NCI-H2107 (cell line): ENCODE data around the gene DBX1.

Experiments used
- DNase-seq: peaks from one replicate; lab custom pipeline; 2025; lab: John Stamatoyannopoulos, UW

Gene DBX1

GRCh38 chr11:20125927-20126326, 34.3 kb downstream of the DBX1 start:
- no peak for DNase-seq

GRCh38 chr11:20122131-20122530, 38.1 kb downstream of the DBX1 start:
- no peak for DNase-seq

GRCh38 chr11:20120134-20120925, 39.9 kb downstream of the DBX1 start:
- DNase-seq, result no peak

- DNase-seq, result no peak
Measured at GRCh38 chr11:20119315-20119714, 41.0 kb downstream of the DBX1 start.

- no peak for DNase-seq
Measured at GRCh38 chr11:20118209-20118608, 42.1 kb downstream of the DBX1 start.

GRCh38 chr11:20117291-20117690, 43.0 kb downstream of the DBX1 start:
- DNase-seq, result no peak

- no peak for DNase-seq
Measured at GRCh38 chr11:20116825-20117224, 43.5 kb downstream of the DBX1 start.

GRCh38 chr11:20114588-20114987, 45.7 kb downstream of the DBX1 start:
- DNase-seq, result no peak

- no peak for DNase-seq
Measured at GRCh38 chr11:20113149-20113438, 47.2 kb downstream of the DBX1 start.

- peak; percentile 18 for DNase-seq
Measured at GRCh38 chr11:20112291-20113148, 47.8 kb downstream of the DBX1 start.

- DNase-seq, result no peak
Measured at GRCh38 chr11:20111871-20112270, 48.4 kb downstream of the DBX1 start.

GRCh38 chr11:20110908-20111669, 49.2 kb downstream of the DBX1 start:
- DNase-seq, result peak; percentile 54

GRCh38 chr11:20109731-20110445, 50.4 kb downstream of the DBX1 start:
- DNase-seq, result no peak
